Breast epithelium (tissue), 4 donors: ENCODE data around the gene SPATA6. TPM values are rescaled to one million over a fixed set of nuclear protein-coding genes. Genes with fewer than 3 reads are reported as not detected.

Experiments used
- DNase-seq, 2 donors: peaks; one replicate each; pipeline ENCODE4 v3.0.0-alpha.2; 2019; ENCODE audit warnings: low spot score in 2 of 2
- H3K27ac ChIP-seq, 2 donors: fragments of 200-600 bp; sonication (generic) in 1 of 2; one replicate each; pipeline ENCODE4 v1.5.1; 2016 to 2019; ENCODE audit warnings: mild to moderate bottlenecking in 1 of 2
- H3K27me3 ChIP-seq, 2 donors: fragments of 200-600 bp; sonication (generic) in 1 of 2; one replicate each; pipeline versions ENCODE4 v1.5.1 to v1.6.0; 2017 to 2019; ENCODE audit warnings: control low read depth in 1 of 2, mild to moderate bottlenecking in 1 of 2
- H3K36me3 ChIP-seq: fragments of 200-600 bp; one replicate; pipeline ENCODE4 v1.5.1; 2019
- H3K4me1 ChIP-seq, 2 donors: fragments of 200-600 bp; sonication (generic); one replicate each; pipeline ENCODE4 v1.5.1; 2016 to 2019; ENCODE audit warnings: control low read depth in 1 of 2
- H3K4me3 ChIP-seq, 3 donors: fragments of 200-600 bp; sonication (generic); 1 replicate in 2 of 3; 2 replicates in 1 of 3; pipeline ENCODE4 v1.5.1; 2016 to 2019; ENCODE audit warnings: mild to moderate bottlenecking in 3 of 3, moderate library complexity in 2 of 3
- H3K9me3 ChIP-seq, 2 donors: fragments of 200-600 bp; sonication (generic) in 1 of 2; one replicate each; pipeline ENCODE4 v1.5.1; 2016 to 2019; ENCODE audit warnings: control low read depth in 1 of 2
- CTCF ChIP-seq, 3 donors: fragments of 450-650 bp; IDR thresholded peaks; one replicate each; pipeline ENCODE4 v1.5.1; 2016 to 2017; ENCODE audit warnings: antibody characterized with exemption in 3 of 3, mild to moderate bottlenecking in 3 of 3, moderate library complexity in 3 of 3
- POLR2A ChIP-seq: fragments of 450-650 bp; IDR thresholded peaks from one replicate; pipeline ENCODE4 v1.6.1; 2016; ENCODE audit warnings: antibody characterized with exemption, mild to moderate bottlenecking, moderate library complexity
- POLR2AphosphoS5 ChIP-seq, 3 donors: sonication (generic); formaldehyde crosslinking; IDR thresholded peaks; one replicate each; pipeline ENCODE4 v1.6.1; 2017; ENCODE audit warnings: antibody characterized with exemption in 3 of 3
- intact Hi-C: fragments of 100-400 bp; cut with DNase I; formaldehyde crosslinking; loops from one replicate; pipeline ENCODE4 v1.15.1; 2023; ENCODE audit warnings: low total_unique reads
- total RNA-seq, 3 donors: library from RNA; depleted of rRNA; stranded (reverse); fragments of >200 nt; gene quantifications; one replicate each; pipeline ENCODE4 v1.1.0, GENCODE V29; 2016

The SPATA6 gene
- total RNA-seq, 3 donors from 2014 or later, result 25.6 to 43.3 (median 34.7) TPM

- peak; percentile 59 to 79 for DNase-seq
- no peaks in the 10 kb centered on the region for H3K9me3 ChIP-seq
- no peaks in the 10 kb centered on the region for H3K36me3 ChIP-seq
- no peak overlapping the region for H3K27ac ChIP-seq
- no peaks in the 10 kb centered on the region for H3K4me1 ChIP-seq
- TF ChIP-seq CTCF (IDR thresholded peaks at IDR 0.05), result peak; percentile 80 to 84 (median 80)
- TF ChIP-seq POLR2AphosphoS5 (IDR thresholded peaks at IDR 0.05), result no peak
- H3K4me3 ChIP-seq, result no peak overlapping the region
- intact Hi-C loops, result no loop called here
- no peaks in the 10 kb centered on the region for H3K27me3 ChIP-seq
Measured at GRCh38 chr1:48498096-48498791, 26.2 kb upstream of the SPATA6 start.

- intact Hi-C loops, result no loop called here
- peak overlapping the region; percentile 52 to 62 for H3K27ac ChIP-seq
- H3K9me3 ChIP-seq, result no peaks in the 10 kb centered on the region
- no peak overlapping the region for H3K4me3 ChIP-seq
- TF ChIP-seq POLR2A (no peak), POLR2AphosphoS5 (IDR thresholded peaks at IDR 0.05) (no peak), CTCF (IDR thresholded peaks at IDR 0.05) (no peak)
- no peak for DNase-seq
- H3K27me3 ChIP-seq, result no peaks in the 10 kb centered on the region
- H3K4me1 ChIP-seq, result no peaks in the 10 kb centered on the region
- no peaks in the 10 kb centered on the region for H3K36me3 ChIP-seq
Measured at GRCh38 chr1:48495911-48496310, 23.9 kb upstream of the SPATA6 start.

DNA sequence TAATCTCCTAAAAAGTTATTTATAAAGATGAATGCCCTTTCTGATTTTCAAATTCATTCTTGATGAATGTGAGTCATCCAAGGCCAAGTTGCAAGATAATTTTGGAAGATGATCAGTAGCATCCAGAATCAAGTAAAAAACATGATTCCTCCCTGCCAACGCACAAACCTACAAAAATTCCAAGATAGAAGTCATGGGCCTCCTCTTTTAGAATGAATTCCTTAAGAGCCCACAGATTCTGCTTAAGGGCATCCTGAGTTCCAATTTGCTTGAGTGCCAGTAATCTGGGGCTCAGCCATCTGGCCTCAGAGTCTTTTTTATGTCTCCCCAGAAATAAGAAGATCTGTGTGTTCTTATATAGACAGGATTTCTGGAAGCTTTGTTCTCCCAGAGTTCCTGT is 23.2 kb upstream of the SPATA6 start:
- Histone ChIP-seq H3K4me3 (no peak overlapping the region), H3K27ac (peak overlapping the region; percentile 52 to 62), H3K36me3 (no peaks in the 10 kb centered on the region), H3K9me3 (no peaks in the 10 kb centered on the region), H3K4me1 (no peaks in the 10 kb centered on the region), H3K27me3 (no peaks in the 10 kb centered on the region)
- no peak for TF ChIP-seq POLR2A
- TF ChIP-seq CTCF (IDR thresholded peaks at IDR 0.05), result no peak
- no peak for TF ChIP-seq POLR2AphosphoS5 (IDR thresholded peaks at IDR 0.05)
- intact Hi-C loops, result no loop called here
- DNase-seq, result peak in 1 of 2 donors; percentile 67

DNA sequence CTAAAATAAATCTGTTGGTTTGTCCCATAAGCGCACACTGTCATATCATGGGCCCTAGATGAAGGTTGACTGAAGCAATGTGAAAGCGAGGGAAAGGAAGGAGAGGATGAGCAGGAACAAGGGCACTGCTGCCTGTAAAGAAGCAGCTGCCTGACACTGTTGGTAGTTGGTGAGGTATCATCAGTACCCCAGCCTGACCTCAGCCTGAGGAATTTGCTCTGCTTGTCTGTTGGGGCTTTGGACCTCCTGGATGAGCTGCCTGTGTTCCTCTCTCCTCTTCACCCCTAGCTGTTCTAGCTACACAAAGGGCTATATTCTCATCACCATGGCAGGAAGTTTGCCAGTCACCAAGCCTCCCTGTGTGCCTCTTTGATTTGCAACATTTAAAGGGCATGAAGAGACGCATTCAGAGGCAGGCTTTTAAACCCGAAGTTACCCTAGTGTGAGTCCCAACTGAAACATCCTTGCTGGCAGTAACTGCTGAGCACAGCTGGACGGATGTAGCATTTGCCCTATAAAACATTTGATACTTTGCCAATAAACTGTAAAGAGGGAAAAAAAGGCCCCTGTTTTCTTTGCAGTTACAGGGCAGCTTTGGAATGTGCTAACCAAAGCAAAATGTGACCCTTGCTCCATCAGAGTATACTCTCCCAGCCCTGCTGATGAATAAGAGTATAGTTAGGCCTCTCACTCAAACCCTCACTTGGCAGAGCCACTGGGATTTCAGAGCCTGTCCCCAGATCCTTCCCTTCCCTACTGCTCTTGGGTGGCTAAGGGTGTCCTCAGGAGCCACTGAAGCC is 22.2 kb upstream of the SPATA6 start:
- intact Hi-C loops, result no loop called here
- Histone ChIP-seq H3K27ac (peak overlapping the region; percentile 77 to 83), H3K36me3 (no peaks in the 10 kb centered on the region), H3K9me3 (no peaks in the 10 kb centered on the region), H3K4me1 (no peaks in the 10 kb centered on the region), H3K4me3 (no peak overlapping the region), H3K27me3 (no peaks in the 10 kb centered on the region)
- DNase-seq, result peak in 1 of 2 donors; percentile 69
- TF ChIP-seq POLR2A (no peak), POLR2AphosphoS5 (IDR thresholded peaks at IDR 0.05) (no peak), CTCF (IDR thresholded peaks at IDR 0.05) (no peak)

DNA sequence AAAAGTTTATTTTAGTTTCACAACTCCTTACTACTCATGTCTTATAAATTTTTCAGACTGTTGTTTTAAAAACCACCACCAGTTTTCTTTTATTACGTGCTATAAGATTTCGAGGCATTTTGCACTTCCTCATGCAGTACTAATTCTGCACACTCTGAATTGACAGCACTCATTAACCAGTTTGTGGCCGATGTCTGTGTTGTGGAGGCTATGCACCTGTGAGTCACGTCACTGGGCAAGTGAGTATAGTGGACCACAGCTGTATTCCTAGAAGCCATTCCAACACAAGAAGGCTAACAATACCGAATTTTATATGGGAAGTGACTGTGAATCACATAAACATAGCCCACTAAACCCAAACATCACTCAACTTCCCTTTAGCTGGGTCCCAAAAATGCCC is 21.0 kb upstream of the SPATA6 start:
- intact Hi-C loops, result no loop called here
- Histone ChIP-seq H3K36me3 (no peaks in the 10 kb centered on the region), H3K27ac (peak overlapping the region in 1 of 2 donors; percentile 77), H3K27me3 (no peaks in the 10 kb centered on the region), H3K9me3 (no peaks in the 10 kb centered on the region), H3K4me3 (no peak overlapping the region), H3K4me1 (no peaks in the 10 kb centered on the region)
- no peak for DNase-seq
- TF ChIP-seq POLR2AphosphoS5 (IDR thresholded peaks at IDR 0.05), result no peak
- TF ChIP-seq CTCF (IDR thresholded peaks at IDR 0.05), result no peak
- TF ChIP-seq POLR2A, result no peak
